Ectodermal cell (in vitro differentiated cells): Measurements from ENCODE around the gene ADORA2B.
"Not testable (repeated sequence)": the region's sequence is repeated elsewhere in the genome, so short reads cannot be mapped to it uniquely, and the experiment has no call there.

ENCODE experiments used
- H3K27ac ChIP-seq: 2 replicates; pipeline ENCODE4 v1.7.0; 2013; ENCODE audit warnings: mild to moderate bottlenecking, low read depth, low read length; ENCODE audit not compliant: insufficient read depth, poor library complexity, severe bottlenecking
- H3K27me3 ChIP-seq: 2 replicates; pipeline ENCODE4 v1.7.0; 2013; ENCODE audit warnings: mild to moderate bottlenecking, low read length; ENCODE audit not compliant: insufficient read depth, control insufficient read depth, poor library complexity, severe bottlenecking
- H3K36me3 ChIP-seq: one replicate; pipeline ENCODE4 v1.7.0; 2013; ENCODE audit warnings: low read length; ENCODE audit not compliant: control insufficient read depth, insufficient read depth
- H3K4me1 ChIP-seq: one replicate; pipeline ENCODE4 v1.7.0; 2013; ENCODE audit warnings: low read length; ENCODE audit not compliant: control insufficient read depth, insufficient read depth
- H3K4me3 ChIP-seq: 2 replicates; pipeline ENCODE4 v1.7.0; 2013; ENCODE audit warnings: low read depth, low read length, control low read depth; ENCODE audit not compliant: insufficient read depth
- H3K9me3 ChIP-seq: 2 replicates; pipeline ENCODE4 v1.7.0; 2013; ENCODE audit warnings: mild to moderate bottlenecking, low read length, moderate library complexity; ENCODE audit not compliant: control insufficient read depth
- WGBS, 2 experiments: methylation state at CpG; one replicate each; pipeline ENCODE4 v1.1.7; 2013; ENCODE audit warnings: missing lambda C conversion rate in 2 of 2; 5-methylcytosine and 5-hydroxymethylcytosine counted together

ADORA2B gene

DNA sequence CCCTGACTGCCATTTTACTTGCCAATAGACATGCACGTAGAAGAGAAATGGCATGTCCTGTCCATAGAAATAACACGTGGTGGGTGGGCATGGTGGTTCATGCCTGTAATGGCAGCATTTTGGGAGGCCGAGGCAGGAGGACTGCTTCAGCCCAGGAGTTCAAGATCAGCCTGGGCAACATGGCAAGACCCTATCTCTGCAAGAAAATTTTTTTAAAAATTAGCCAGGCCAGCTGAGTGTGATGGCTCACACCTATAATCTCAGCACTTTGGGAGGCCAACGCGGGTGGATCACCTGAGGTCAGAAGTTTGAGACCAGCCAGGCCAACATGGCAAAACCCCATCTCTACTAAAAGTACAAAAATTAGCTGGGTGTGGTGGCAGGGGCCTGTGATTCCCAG is 33.2 kb upstream of the ADORA2B start:
- WGBS, 2 experiments: 90 to 96% methylated on average over 5 of the region's 5 CpGs
- H3K27ac ChIP-seq, H3K4me1 ChIP-seq, H3K36me3 ChIP-seq, H3K27me3 ChIP-seq, H3K9me3 ChIP-seq, H3K4me3 ChIP-seq: not testable (repeated sequence)

DNA sequence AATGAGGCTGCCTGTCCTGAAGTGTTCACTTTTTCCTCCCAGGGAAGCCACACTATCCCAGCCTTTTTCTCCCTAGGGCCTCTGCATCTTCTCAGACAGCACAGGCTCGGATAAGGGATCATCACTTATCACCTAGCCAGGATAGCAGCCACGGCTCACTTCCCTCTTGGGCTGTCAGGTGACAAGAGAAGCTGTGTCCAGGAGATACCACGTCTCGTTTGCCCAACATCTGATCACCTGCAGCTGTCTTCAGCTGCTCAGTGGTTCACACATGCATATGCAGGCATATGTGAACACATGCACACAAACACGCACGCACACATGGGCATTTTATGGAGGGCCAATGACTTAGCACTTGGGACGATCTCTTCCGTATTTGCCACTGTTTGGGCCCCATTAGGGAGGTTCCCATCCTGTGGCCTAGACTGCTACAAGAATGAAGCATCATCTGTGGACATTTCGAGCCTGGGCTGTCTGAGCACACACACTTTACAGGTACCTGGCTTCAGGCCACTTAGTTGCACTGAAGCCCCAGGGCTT is 32.4 kb upstream of the ADORA2B start:
- WGBS, 2 experiments: 93 to 94% methylated on average over 9 of the region's 9 CpGs
- Histone ChIP-seq H3K4me1 (peaks cover 5% of the 10 kb centered on the region), H3K9me3 (no peaks in the 10 kb centered on the region), H3K27ac (no peak overlapping the region), H3K27me3 (no peaks in the 10 kb centered on the region), H3K4me3 (no peak overlapping the region), H3K36me3 (no peaks in the 10 kb centered on the region)

DNA sequence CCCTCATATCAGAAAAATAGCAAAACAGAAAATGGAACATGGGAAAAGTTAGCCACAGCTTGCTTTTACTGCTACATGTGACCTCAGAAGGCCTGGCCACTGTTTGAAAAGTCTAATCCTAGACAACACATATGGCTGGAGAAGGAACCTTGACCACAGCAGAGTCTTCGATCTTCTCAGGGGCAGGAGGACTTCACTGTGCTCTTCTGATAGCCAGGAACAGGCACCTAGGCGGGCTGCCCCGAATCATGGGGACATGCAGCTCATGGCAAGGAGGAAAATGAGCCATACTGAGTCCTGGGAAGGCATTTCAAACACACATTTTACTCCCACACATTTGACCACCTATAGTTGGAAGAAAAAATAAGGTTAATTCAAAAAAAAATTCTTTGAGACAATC is 31.1 kb upstream of the ADORA2B start:
- peaks cover 5% of the 10 kb centered on the region for H3K4me1 ChIP-seq
- H3K36me3 ChIP-seq: no peaks in the 10 kb centered on the region
- WGBS, 2 experiments: 91% methylated on average over 3 of the region's 3 CpGs
- H3K27ac ChIP-seq: no peak overlapping the region
- no peak overlapping the region for H3K4me3 ChIP-seq
- H3K9me3 ChIP-seq: no peaks in the 10 kb centered on the region
- no peaks in the 10 kb centered on the region for H3K27me3 ChIP-seq

DNA sequence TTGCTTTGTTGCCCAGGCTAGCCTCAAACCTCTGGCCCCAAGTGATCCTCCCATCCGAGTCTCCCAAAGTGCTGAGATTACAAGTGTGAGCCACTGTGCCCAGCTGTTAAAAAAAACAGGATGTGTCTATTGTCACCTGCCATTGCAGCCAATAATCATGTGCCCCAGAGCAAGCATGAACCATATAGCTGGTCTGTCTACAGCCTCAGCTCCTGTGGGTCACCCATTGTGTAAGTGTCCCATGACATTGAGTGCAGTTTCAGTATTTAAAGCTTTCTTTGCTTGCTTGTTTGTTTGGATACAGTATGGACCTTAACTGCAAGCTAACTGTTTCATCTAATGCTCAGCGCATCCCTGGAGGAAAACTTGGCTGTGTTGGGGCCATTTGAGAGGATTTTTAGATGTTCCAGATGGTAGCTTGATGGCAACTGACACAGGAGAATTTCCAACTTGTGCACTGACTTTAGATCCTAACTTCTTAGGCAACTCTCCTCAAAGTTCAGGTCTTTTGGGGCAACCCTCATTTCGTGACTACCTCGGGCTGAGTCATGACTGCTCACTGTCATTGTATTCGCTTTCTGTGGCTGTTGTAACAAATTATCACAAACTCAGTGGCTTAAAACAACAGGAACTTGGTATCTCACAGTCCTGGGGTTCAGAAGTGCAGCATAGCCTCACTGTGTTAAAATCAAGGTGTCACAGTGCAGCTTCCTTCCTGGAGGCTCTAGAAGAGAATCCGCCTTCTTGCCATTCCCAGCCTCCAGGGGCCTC is 30.3 kb upstream of the ADORA2B start:
- H3K27ac ChIP-seq: no peak overlapping the region
- H3K4me3 ChIP-seq: no peak overlapping the region
- H3K9me3 ChIP-seq: no peaks in the 10 kb centered on the region
- no peaks in the 10 kb centered on the region for H3K36me3 ChIP-seq
- WGBS, 2 experiments: 91 to 95% methylated on average over 6 of the region's 6 CpGs
- H3K27me3 ChIP-seq: no peaks in the 10 kb centered on the region
- peaks cover 2% of the 10 kb centered on the region for H3K4me1 ChIP-seq

DNA sequence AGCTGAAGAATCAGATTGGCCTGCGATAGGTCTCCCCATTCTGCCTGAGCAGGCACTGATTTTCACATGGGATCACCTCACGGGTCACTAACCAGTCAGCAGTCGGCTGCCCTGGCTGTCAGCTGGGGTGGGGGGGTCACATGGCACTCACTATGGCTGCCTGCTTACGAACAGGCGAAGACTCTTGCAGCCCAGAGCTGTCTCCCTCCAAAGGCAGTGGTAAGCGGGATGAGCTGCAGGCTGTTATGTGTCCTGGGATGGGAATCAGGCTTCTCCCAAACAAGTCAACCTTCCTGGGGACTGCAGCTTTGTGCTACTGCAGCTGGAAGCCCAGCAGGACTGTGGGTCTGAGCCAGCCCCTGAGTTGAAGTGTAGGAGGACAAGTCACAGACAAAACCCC is 29.0 kb upstream of the ADORA2B start:
- H3K4me1 ChIP-seq: no peaks in the 10 kb centered on the region
- H3K36me3 ChIP-seq: no peaks in the 10 kb centered on the region
- H3K4me3 ChIP-seq: no peak overlapping the region
- WGBS, 2 experiments: 88% methylated on average over 6 of the region's 6 CpGs
- no peaks in the 10 kb centered on the region for H3K27me3 ChIP-seq
- H3K27ac ChIP-seq: no peak overlapping the region
- no peaks in the 10 kb centered on the region for H3K9me3 ChIP-seq

DNA sequence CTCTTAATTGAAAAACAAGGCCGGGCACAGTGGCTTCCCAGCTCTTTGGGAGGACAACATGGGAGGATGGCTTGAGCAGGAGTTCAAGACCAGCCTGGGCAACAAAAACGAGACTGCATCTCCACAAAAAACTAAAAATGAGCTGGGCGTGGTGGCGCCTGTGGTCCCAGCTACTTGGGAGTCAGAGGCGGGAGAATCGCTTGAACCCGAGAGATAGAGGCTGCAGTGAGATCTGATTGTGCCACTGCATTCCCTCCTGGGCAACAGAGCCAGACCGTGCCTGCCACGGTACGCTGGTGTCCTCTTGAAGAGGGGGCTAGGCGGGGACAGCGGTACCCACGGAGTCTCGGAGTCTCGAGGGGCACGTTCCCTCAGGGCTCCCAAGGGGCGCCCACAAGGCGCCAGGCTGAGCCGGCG is 27.9 kb upstream of the ADORA2B start:
- Histone ChIP-seq H3K27me3 (no peaks in the 10 kb centered on the region), H3K4me1 (no peaks in the 10 kb centered on the region), H3K36me3 (no peaks in the 10 kb centered on the region), H3K4me3 (no peak overlapping the region), H3K9me3 (no peaks in the 10 kb centered on the region), H3K27ac (no peak overlapping the region)
- 95% methylated on average over 20 of the region's 20 CpGs for WGBS, 2 experiments

DNA sequence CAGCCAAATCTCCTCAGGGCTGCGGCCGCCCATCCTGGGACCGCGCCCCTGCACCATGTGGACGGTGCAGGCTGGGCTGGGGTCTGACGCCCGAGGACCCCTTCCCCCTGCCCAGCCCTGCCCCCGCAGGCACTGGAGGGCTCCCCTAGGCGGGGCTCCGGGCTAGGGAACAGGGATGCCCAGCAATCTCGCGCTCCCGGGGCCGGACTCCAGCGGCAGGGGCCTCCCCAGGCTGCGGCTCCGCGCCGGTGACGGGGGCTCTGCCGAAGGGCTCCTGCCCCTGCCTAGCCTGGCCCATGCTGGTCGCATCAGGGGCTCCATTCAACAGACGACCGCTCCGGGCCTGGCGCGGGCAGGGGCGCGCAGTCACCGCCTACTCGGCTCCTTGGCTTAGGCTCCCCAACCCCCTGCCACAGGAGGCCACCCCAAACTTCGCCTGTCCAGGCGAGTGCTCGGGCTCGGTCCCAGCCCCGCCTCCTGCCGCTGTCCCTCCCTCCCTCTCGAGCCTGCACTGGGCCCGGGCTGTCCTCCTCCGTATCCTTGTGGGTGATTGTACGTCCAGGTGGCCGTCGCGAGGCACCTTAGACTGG is 27.4 kb upstream of the ADORA2B start:
- no peaks in the 10 kb centered on the region for H3K36me3 ChIP-seq
- H3K4me1 ChIP-seq: no peaks in the 10 kb centered on the region
- no peaks in the 10 kb centered on the region for H3K9me3 ChIP-seq
- no peaks in the 10 kb centered on the region for H3K27me3 ChIP-seq
- no peak overlapping the region for H3K4me3 ChIP-seq
- no peak overlapping the region for H3K27ac ChIP-seq
- 92% methylated on average over 44 of the region's 44 CpGs for WGBS, 2 experiments

DNA sequence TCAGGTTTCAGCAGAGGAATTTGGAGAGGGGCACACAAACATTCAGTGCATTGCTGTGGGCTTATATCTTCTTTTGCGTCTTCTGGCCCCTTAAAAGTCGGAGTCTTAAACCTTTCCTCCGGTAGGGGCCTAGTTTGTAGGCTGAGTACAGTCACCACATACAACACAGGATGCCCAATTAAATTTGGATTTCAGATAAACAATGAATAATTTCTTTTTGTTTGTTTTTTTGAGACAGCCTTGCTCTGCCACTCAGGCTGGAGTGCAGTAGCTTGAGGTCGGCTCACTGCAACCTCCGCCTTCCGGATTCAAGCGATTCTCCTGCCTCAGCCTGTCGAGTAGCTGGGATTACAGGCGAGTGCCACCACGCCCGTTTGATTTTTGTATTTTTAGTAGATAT is 26.7 kb upstream of the ADORA2B start:
- Histone ChIP-seq H3K27ac (no peak overlapping the region), H3K9me3 (no peaks in the 10 kb centered on the region), H3K4me1 (no peaks in the 10 kb centered on the region), H3K4me3 (no peak overlapping the region), H3K36me3 (no peaks in the 10 kb centered on the region), H3K27me3 (no peaks in the 10 kb centered on the region)
- WGBS, 2 experiments: 95 to 96% methylated on average over 11 of the region's 11 CpGs

DNA sequence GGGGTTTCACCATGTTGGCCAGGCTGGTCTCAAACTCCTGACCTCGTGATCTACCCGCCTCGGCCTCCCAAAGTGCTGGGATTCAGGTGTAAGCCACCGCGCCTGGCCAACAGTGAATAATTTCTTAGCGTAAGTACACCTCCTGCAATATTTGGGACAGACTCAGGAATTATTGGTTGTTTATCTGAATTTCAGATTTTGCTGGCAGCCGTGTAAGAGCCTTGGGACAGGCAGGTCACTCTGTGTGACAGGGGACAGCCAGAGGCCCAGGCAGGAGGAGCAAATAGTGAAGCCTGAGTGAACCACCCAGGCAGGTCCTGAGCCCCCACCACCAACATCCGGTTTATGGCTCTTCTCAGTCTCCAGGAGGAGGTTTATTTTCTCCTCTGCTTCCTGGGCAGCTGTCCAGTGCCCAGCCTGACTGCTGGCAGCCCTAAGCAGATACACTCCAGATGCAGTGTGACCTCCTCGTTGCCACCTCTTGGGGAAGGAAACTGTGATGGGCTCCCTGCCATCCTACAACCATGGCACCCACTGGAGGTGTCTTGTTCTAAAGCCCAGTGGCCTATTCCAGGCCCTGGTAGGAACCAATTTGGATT is 26.2 kb upstream of the ADORA2B start:
- WGBS, 2 experiments: 92 to 93% methylated on average over 9 of the region's 9 CpGs
- H3K4me3 ChIP-seq: no peak overlapping the region
- H3K36me3 ChIP-seq: no peaks in the 10 kb centered on the region
- H3K27me3 ChIP-seq: no peaks in the 10 kb centered on the region
- no peak overlapping the region for H3K27ac ChIP-seq
- H3K9me3 ChIP-seq: no peaks in the 10 kb centered on the region
- H3K4me1 ChIP-seq: no peaks in the 10 kb centered on the region

DNA sequence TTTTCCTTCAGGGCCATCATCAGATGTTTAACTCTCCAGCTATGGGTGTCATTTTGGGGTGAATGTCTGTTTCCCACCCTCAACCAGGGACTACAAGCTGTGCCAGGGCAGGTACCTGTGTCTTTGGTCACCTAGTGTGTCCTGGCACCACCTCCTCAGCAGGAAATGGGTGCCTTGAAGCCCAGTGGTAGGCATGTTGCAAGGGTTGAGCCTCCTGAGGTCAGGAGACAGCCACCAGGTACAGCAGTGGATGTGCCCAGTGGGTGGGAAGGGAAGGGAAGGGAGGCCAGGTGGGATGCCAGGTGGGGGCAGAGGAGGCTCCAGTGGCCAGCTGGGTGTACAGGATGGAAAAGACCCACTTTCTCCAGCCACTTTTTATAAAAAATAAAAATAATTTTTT is 25.5 kb upstream of the ADORA2B start:
- H3K36me3 ChIP-seq: no peaks in the 10 kb centered on the region
- H3K4me1 ChIP-seq: no peaks in the 10 kb centered on the region
- H3K4me3 ChIP-seq: no peak overlapping the region
- H3K27me3 ChIP-seq: no peaks in the 10 kb centered on the region
- H3K9me3 ChIP-seq: no peaks in the 10 kb centered on the region
- no peak overlapping the region for H3K27ac ChIP-seq
